K562 (cell line): ENCODE results near the gene DUXB. TPM values are rescaled to one million over a fixed set of nuclear protein-coding genes. Genes with fewer than 3 reads are reported as not detected.

Experiments used
- ATAC-seq: fragments of 200-7000 bp; cut with Tn5 transposase; 3 replicates; pipeline ENCODE4 v1.9.1; 2020; ENCODE audit warnings: moderate library complexity
- BruUV-seq: library from RNA; stranded (reverse); fragments of 400-500 nt; replicated peaks from 2 replicates; lab custom pipeline; 2021; lab: Mats Ljungman, UMichigan
- CTCF ChIA-PET: fragments of 300-600 bp; formaldehyde crosslinking; extraction: SDS; loops from one replicate; lab custom pipeline; 2021; ENCODE audit warnings: low intra/inter-chr PET ratio; lab: Yijun Ruan, JAX
- POLR2A ChIA-PET: fragments of 300-600, 350-650 bp; sonication (Branson Sonifier 250); formaldehyde crosslinking; extraction: SDS; loops from one replicate; lab custom pipeline; 2021; ENCODE audit warnings: antibody characterized with exemption, inconsistent platforms; lab: Yijun Ruan, JAX
- DNase-seq, 4 experiments: peaks; one replicate each; pipeline versions ENCODE4 v3.0.0 to v3.0.0-alpha.2; 2011 to 2018; ENCODE audit warnings: low spot score in 3 of 4, mixed read lengths in 3 of 4; ENCODE audit errors: extremely low read depth in 1 of 4
- FAIRE-seq: peaks from 2 replicates; lab custom pipeline; 2011; peaks lifted over from hg19 to GRCh38; lab: Jason Lieb, UNC
- H2AFZ ChIP-seq: 2 replicates; pipeline ENCODE4 v1.6.0; 2011; ENCODE audit warnings: low read depth, low read length, control low read depth, inconsistent platforms
- H3K27ac ChIP-seq: fragments of 200-600 bp; 3 replicates; pipeline ENCODE4 v1.8.0; 2011; ENCODE audit warnings: low read depth, mild to moderate bottlenecking, control low read depth, inconsistent platforms, low read length, moderate library complexity, mixed read lengths; ENCODE audit errors: extremely low read depth
- H3K27me3 ChIP-seq, 2 experiments: fragments of 300-600 bp in 1 of 2; 2 replicates in 1 of 2; 3 replicates in 1 of 2; pipeline versions ENCODE4 v1.6.0 to v1.8.0; 2011; ENCODE audit warnings: inconsistent platforms in 2 of 2, low read length in 2 of 2, mild to moderate bottlenecking in 1 of 2, mixed read lengths in 1 of 2, moderate library complexity in 1 of 2; ENCODE audit not compliant: control insufficient read depth in 2 of 2, insufficient read depth in 2 of 2
- H3K36me3 ChIP-seq: fragments of 300-600 bp; 3 replicates; pipeline ENCODE4 v1.8.0; 2011; ENCODE audit warnings: mild to moderate bottlenecking, low read length, inconsistent platforms; ENCODE audit not compliant: control insufficient read depth, insufficient read depth
- H3K4me1 ChIP-seq, 2 experiments: fragments of 200-600 bp in 1 of 2; replicated peaks in 1 of 2; 2 replicates in 1 of 2; 3 replicates in 1 of 2; pipeline versions ENCODE4 v1.5.1 to v1.8.0; 2011; ENCODE audit warnings: inconsistent platforms in 2 of 2, low read length in 2 of 2, mild to moderate bottlenecking in 1 of 2, mixed read lengths in 1 of 2, moderate library complexity in 1 of 2; ENCODE audit not compliant: control insufficient read depth in 2 of 2, insufficient read depth in 2 of 2
- H3K4me2 ChIP-seq: 2 replicates; pipeline ENCODE4 v1.6.1; 2011; ENCODE audit warnings: low read length, control low read depth, inconsistent platforms, mixed read lengths; ENCODE audit not compliant: insufficient read depth
- H3K4me3 ChIP-seq: fragments of 200-600 bp; sonication (generic), shearing (Covaris generic); 2 replicates; pipeline ENCODE4 v1.5.1; 2016; ENCODE audit warnings: control low read depth, inconsistent platforms
- H3K79me2 ChIP-seq: fragments of 200-600 bp; 3 replicates; pipeline ENCODE4 v1.8.0; 2011; ENCODE audit warnings: low read length, inconsistent platforms; ENCODE audit not compliant: control insufficient read depth, insufficient read depth
- H3K9ac ChIP-seq, 2 experiments: 2 replicates each; pipeline versions ENCODE4 v1.6.0 to v1.6.1; 2011; ENCODE audit warnings: low read depth in 2 of 2, low read length in 2 of 2, control low read depth in 1 of 2, inconsistent platforms in 1 of 2, mild to moderate bottlenecking in 1 of 2, mixed read lengths in 1 of 2; ENCODE audit not compliant: insufficient read depth in 1 of 2
- H3K9me1 ChIP-seq: one replicate; pipeline ENCODE4 v1.6.0; 2011; ENCODE audit warnings: inconsistent platforms, mild to moderate bottlenecking, low read length, moderate library complexity; ENCODE audit not compliant: control insufficient read depth, insufficient read depth
- H3K9me3 ChIP-seq: replicated peaks from 2 replicates; pipeline ENCODE4 v1.5.1; 2011; ENCODE audit warnings: low read depth, low read length, inconsistent platforms; ENCODE audit not compliant: control insufficient read depth, insufficient read depth
- H4K20me1 ChIP-seq: replicated peaks from 2 replicates; pipeline ENCODE4 v1.6.1; 2011; ENCODE audit warnings: low read length, inconsistent platforms, mixed read lengths; ENCODE audit not compliant: control insufficient read depth, insufficient read depth
- E2F8 ChIP-seq: fragments of 450-650 bp; IDR thresholded peaks from 2 replicates; pipeline ENCODE4 v1.7.1; 2018; ENCODE audit warnings: mild to moderate bottlenecking, low read depth; ENCODE audit not compliant: partially characterized antibody
- EHMT2 ChIP-seq: fragments of 450-650 bp; IDR thresholded peaks from 2 replicates; pipeline ENCODE4 v1.6.1; 2018; ENCODE audit warnings: antibody characterized with exemption
- GABPB1 ChIP-seq: sonication (generic); formaldehyde crosslinking; IDR thresholded peaks from 2 replicates; pipeline ENCODE4 v1.8.0; 2022; ENCODE audit warnings: mild to moderate bottlenecking, missing genetic modification reagents
- NBN ChIP-seq: fragments of 450-650 bp; IDR thresholded peaks from 2 replicates; pipeline ENCODE4 v1.6.1; 2016; ENCODE audit warnings: low read depth, mild to moderate bottlenecking
- PHF8 ChIP-seq: fragments of 200-600 bp; sonication (generic); IDR thresholded peaks from 2 replicates; pipeline ENCODE4 v1.6.1; 2012; ENCODE audit warnings: mixed run types, mild to moderate bottlenecking, inconsistent platforms, low read length, moderate library complexity, borderline replicate concordance
- SAFB ChIP-seq: fragments of 200-400 bp; formaldehyde crosslinking; IDR thresholded peaks from 2 replicates; pipeline ENCODE4 v1.6.1; 2017; ENCODE audit warnings: low read depth, low read length, borderline replicate concordance
- ZNF277 ChIP-seq: fragments of 250-450 bp; sonication (Bioruptor Pico); IDR thresholded peaks from 2 replicates; pipeline ENCODE4 v1.8.0; 2022; ENCODE audit warnings: inconsistent platforms, mild to moderate bottlenecking, moderate library complexity, borderline replicate concordance
- ZNF280B ChIP-seq: fragments of 250-450 bp; sonication (Bioruptor Pico); IDR thresholded peaks from 2 replicates; pipeline ENCODE4 v1.5.1; 2021; ENCODE audit warnings: mild to moderate bottlenecking
- ZNF592 ChIP-seq: fragments of 450-650 bp; IDR thresholded peaks from 2 replicates; pipeline ENCODE4 v1.6.1; 2017; ENCODE audit warnings: antibody characterized with exemption, mild to moderate bottlenecking
- WGBS: fragments of 100-300 bp; shearing (Covaris generic); methylation state at CpG from one replicate; pipeline ENCODE4 v1.1.6; 2016; ENCODE audit warnings: low coverage, mixed read lengths; ENCODE audit not compliant: insufficient coverage; ENCODE audit errors: missing lambda C conversion rate; 5-methylcytosine and 5-hydroxymethylcytosine counted together
- in situ Hi-C: fragments of 300-500 bp; cut with MboI; formaldehyde crosslinking; loops from 4 replicates; pipeline ENCODE4 v1.15.0; 2018; ENCODE audit warnings: inconsistent platforms, mixed read lengths
- intact Hi-C: fragments of 100-400 bp; cut with micrococcal nuclease; formaldehyde crosslinking; loops from 2 replicates; pipeline ENCODE4 v1.14.2; 2022
- polyA plus RNA-seq, 8 experiments: library from polyadenylated mRNA; depleted of rRNA in 4 of 8; stranded (reverse) in 5 of 8; unstranded in 3 of 8; fragments of >200 nt; fragmentation: Nextera tagmentation in 2 of 8; fragmentation: Illumina TruSeq in 1 of 8; extraction: Ambion mirVana in 2 of 8; extraction: Trizol in 1 of 8; gene quantifications; 2 replicates each; pipeline versions ENCODE4 v1.2.1 to v1.2.3, GENCODE V29; 2011 to 2014; ENCODE audit warnings: inconsistent platforms in 1 of 8, missing spikeins in 1 of 8
- total RNA-seq, 7 experiments: library from RNA; depleted of rRNA in 6 of 7; stranded (reverse); fragments of >200 nt in 6 of 7; fragmentation: Illumina TruSeq in 2 of 7; extraction: Trizol in 2 of 7; gene quantifications; 2 replicates each; pipeline versions ENCODE4 v1.2.1 to v1.2.3, GENCODE V29; 2011 to 2021; ENCODE audit warnings: low replicate concordance in 1 of 7

Gene DUXB
- total and polyA plus RNA-seq, 9 of the 15 experiments (the other 6 are each of a cell fraction or from before 2014, with no cell fraction given) = not detected

GRCh38 chr16:75701361-75701760 is at the start of gene DUXB (continued):
- TF ChIP-seq E2F8 = no peak
- no peak for TF ChIP-seq GABPB1 (CRISPR knock-in tag)

- no peak overlapping the region for H3K27ac ChIP-seq
- H3K9me3 ChIP-seq = no peaks in the 10 kb centered on the region
- no peak overlapping the region for H3K4me3 ChIP-seq
- ChIA-PET POLR2A (interaction anchor here (0.6 kb wide), 1 partner anchor 103 kb away, joined by 4 read pairs; the partner anchor contains the start of gene TERF2IP), CTCF (no interaction called here)
- no peak overlapping the region for H2AFZ ChIP-seq
- no peaks in the 10 kb centered on the region for H3K4me1 ChIP-seq
- H3K4me2 ChIP-seq = no peak overlapping the region
- intact Hi-C loops (no loop called here), in situ Hi-C loops (no loop called here)
- no peak for DNase-seq
- no peaks in the 10 kb centered on the region for H4K20me1 ChIP-seq
- H3K79me2 ChIP-seq = no peaks in the 10 kb centered on the region
- H3K9ac ChIP-seq = no peak overlapping the region
- H3K9me1 ChIP-seq = no peaks in the 10 kb centered on the region
- FAIRE-seq = no peak
- 0% methylated on average over 3 of the region's 3 CpGs for WGBS
- no TSS peak for BruUV-seq
- H3K27me3 ChIP-seq = peaks cover 0 to 24% of the 10 kb centered on the region in 2 experiments; a peak in 4 of 5 replicates
- ATAC-seq = no peak
- no peaks in the 10 kb centered on the region for H3K36me3 ChIP-seq
- TF ChIP-seq ZNF277 (no peak), SAFB (no peak), ZNF280B (no peak), ZNF592 (no peak), PHF8 (no peak), GABPB1 (CRISPR knock-in tag) (no peak), NBN (no peak), EHMT2 (no peak)
Observed at GRCh38 chr16:75750528-75750927, 49.3 kb upstream of the DUXB start.
